Esophagus squamous epithelium (tissue), 5 donors: ENCODE measurements around the gene PCNX4. TPM values are rescaled to one million over a fixed set of nuclear protein-coding genes. Genes with fewer than 3 reads are reported as not detected.

Source experiments
- DNase-seq: peaks from one replicate; lab custom pipeline; 2025; lab: John Stamatoyannopoulos, UW
- H3K27ac ChIP-seq, 4 donors: fragments of 200-600 bp; sonication (generic); one replicate each; pipeline ENCODE4 v1.5.1; 2016 to 2019; ENCODE audit warnings: mild to moderate bottlenecking in 1 of 4
- H3K27me3 ChIP-seq, 4 donors: fragments of 200-600 bp; sonication (generic); 1 replicate in 3 of 4; 2 replicates in 1 of 4; pipeline versions ENCODE4 v1.5.1 to v1.6.0; 2017 to 2021; ENCODE audit warnings: antibody characterized with exemption in 1 of 4
- H3K36me3 ChIP-seq, 3 donors: fragments of 200-600 bp; sonication (generic); one replicate each; pipeline ENCODE4 v1.5.1; 2016 to 2019
- H3K4me1 ChIP-seq, 3 donors: fragments of 200-600 bp; sonication (generic); one replicate each; pipeline ENCODE4 v1.5.1; 2017 to 2019
- H3K4me3 ChIP-seq, 4 donors: fragments of 200-600 bp; sonication (generic); 1 replicate in 3 of 4; 2 replicates in 1 of 4; pipeline ENCODE4 v1.5.1; 2016 to 2019; ENCODE audit warnings: mild to moderate bottlenecking in 2 of 4, moderate library complexity in 1 of 4
- H3K9me3 ChIP-seq, 3 donors: fragments of 200-600 bp; sonication (generic); one replicate each; pipeline ENCODE4 v1.5.1; 2016 to 2019
- CTCF ChIP-seq, 6 experiments: fragments of 450-650 bp in 4 of 6; fragments of 200-600 bp in 2 of 6; sonication (generic) in 2 of 6; IDR thresholded peaks; one replicate each; pipeline ENCODE4 v1.5.1; 2016 to 2019; ENCODE audit warnings: antibody characterized with exemption in 6 of 6, mild to moderate bottlenecking in 4 of 6, moderate library complexity in 4 of 6
- POLR2A ChIP-seq, 4 donors: fragments of 450-650 bp; IDR thresholded peaks; one replicate each; pipeline ENCODE4 v1.6.1; 2017; ENCODE audit warnings: antibody characterized with exemption in 4 of 4, mild to moderate bottlenecking in 4 of 4, moderate library complexity in 3 of 4
- WGBS, 2 donors: methylation state at CpG; one replicate each; pipeline ENCODE4 v1.1.5; 2018; 5-methylcytosine and 5-hydroxymethylcytosine counted together
- intact Hi-C: fragments of 100-400 bp; cut with DNase I; formaldehyde crosslinking; loops from one replicate; pipeline ENCODE4 v1.15.0; 2022
- total RNA-seq, 4 donors: library from RNA; depleted of rRNA; stranded (reverse); fragments of >200 nt; gene quantifications; one replicate each; pipeline ENCODE4 v1.1.0, GENCODE V29; 2016
- donor health status: DM: yes; HTN: yes; CAD: no.

Gene PCNX4
- total RNA-seq, 4 donors from 2014 or later = 9.4 to 31.1 (median 18.7) TPM

- H3K27me3 ChIP-seq = no peaks in the 10 kb centered on the region
- no peaks in the 10 kb centered on the region for H3K9me3 ChIP-seq
- H3K4me3 ChIP-seq = no peak overlapping the region
- no peak overlapping the region for H3K27ac ChIP-seq
- WGBS, 2 donors = 77 to 90% methylated on average over 3 of the region's 3 CpGs
- TF ChIP-seq CTCF (IDR thresholded peaks at IDR 0.05) (no peak), POLR2A (IDR thresholded peaks at IDR 0.05) (no peak)
- peaks cover 0 to 20% (median 8%) of the 10 kb centered on the region in 3 donors for H3K4me1 ChIP-seq
- peaks cover 0 to 51% (median 7%) of the 10 kb centered on the region in 3 donors for H3K36me3 ChIP-seq
- intact Hi-C loops = no loop called here
- DNase-seq = no peak
Observed at GRCh38 chr14:60153991-60154390, 62.3 kb downstream of the PCNX4 start.

- Histone ChIP-seq H3K4me3 (no peak overlapping the region), H3K9me3 (no peaks in the 10 kb centered on the region), H3K27me3 (no peaks in the 10 kb centered on the region), H3K4me1 (peaks cover 0 to 20% (median 8%) of the 10 kb centered on the region in 3 donors), H3K27ac (no peak overlapping the region), H3K36me3 (peaks cover 0 to 44% (median 7%) of the 10 kb centered on the region in 3 donors)
- DNase-seq = no peak
- WGBS, 2 donors = 81 to 85% methylated on average over 2 of the region's 2 CpGs
- intact Hi-C loops = no loop called here
- TF ChIP-seq CTCF (IDR thresholded peaks at IDR 0.05) (no peak), POLR2A (IDR thresholded peaks at IDR 0.05) (no peak)
Observed at GRCh38 chr14:60154671-60155070, 62.9 kb downstream of the PCNX4 start.

GRCh38 chr14:60160422-60160821 is 68.7 kb downstream of the PCNX4 start:
- intact Hi-C loops = loop anchor here (10.0 kb wide), 1 partner anchor 66 kb away; the partner anchor contains the start of gene PCNX4
- H3K4me3 ChIP-seq = no peak overlapping the region
- H3K4me1 ChIP-seq = peaks cover 4 to 45% (median 7%) of the 10 kb centered on the region in 3 donors
- 83 to 85% methylated on average over 7 of the region's 7 CpGs for WGBS, 2 donors
- no peaks in the 10 kb centered on the region for H3K27me3 ChIP-seq
- H3K9me3 ChIP-seq = no peaks in the 10 kb centered on the region
- DNase-seq = no peak
- TF ChIP-seq POLR2A (IDR thresholded peaks at IDR 0.05) = no peak
- TF ChIP-seq CTCF (IDR thresholded peaks at IDR 0.05) = no peak
- peaks cover 0 to 4% (median 0%) of the 10 kb centered on the region in 3 donors for H3K36me3 ChIP-seq
- H3K27ac ChIP-seq = no peak overlapping the region

GRCh38 chr14:60161196-60162107 is 69.7 kb downstream of the PCNX4 start:
- WGBS, 2 donors = 46 to 60% methylated on average over 2 of the region's 2 CpGs
- intact Hi-C loops = loop anchor here (10.0 kb wide), 1 partner anchor 67 kb away; the partner anchor contains the start of gene PCNX4

More at GRCh38 chr14:60161196-60162107, 69.7 kb downstream of the PCNX4 start:
- H3K4me3 ChIP-seq = no peak overlapping the region
- H3K27me3 ChIP-seq = no peaks in the 10 kb centered on the region
- TF ChIP-seq POLR2A (IDR thresholded peaks at IDR 0.05) = no peak
- TF ChIP-seq CTCF (IDR thresholded peaks at IDR 0.05) = no peak
- H3K36me3 ChIP-seq = no peaks in the 10 kb centered on the region
- H3K27ac ChIP-seq = peak overlapping the region; percentile 1 to 61 (median 53)
- no peaks in the 10 kb centered on the region for H3K9me3 ChIP-seq
- no peak for DNase-seq
- peaks cover 9 to 55% (median 17%) of the 10 kb centered on the region in 3 donors for H3K4me1 ChIP-seq
